Measurements from ENCODE around the gene KLHL29. TPM values are rescaled to one million over a fixed set of nuclear protein-coding genes. Genes with fewer than 3 reads are reported as not detected.
"Not testable (repeated sequence)": the region's sequence is repeated elsewhere in the genome, so short reads cannot be mapped to it uniquely, and the experiment has no call there.

The KLHL29 gene
- total and polyA plus RNA-seq, 10 of the 15 experiments (the other 5 are each of a cell fraction or from before 2014, with no cell fraction given): 1.4 to 19.5 (median 6.1) TPM

GRCh38 chr2:23391237-23391736, 6.3 kb downstream of the KLHL29 start:
- 76% methylated on average over 10 of the region's 10 CpGs for WGBS (ENCODE audit: insufficient coverage, insufficient replicate concordance, low lambda C conversion rate, missing lambda C conversion rate)
- H4K20me1 ChIP-seq (ENCODE audit: control insufficient read depth, insufficient read depth); H2AFZ ChIP-seq (ENCODE audit: control insufficient read depth, low read depth, low read length); H3K4me2 ChIP-seq (ENCODE audit: control insufficient read depth, insufficient read depth); FAIRE-seq; POLR2A ChIA-PET; intact Hi-C loops (cut with micrococcal nuclease; ENCODE audit: unreplicated experiment); H3K36me3 ChIP-seq (ENCODE audit: control insufficient read depth in 2 of 2, insufficient read depth in 2 of 2, low read length in 1 of 2); H3K9ac ChIP-seq (ENCODE audit: control insufficient read depth, insufficient read depth, low read length); H3K4me3 ChIP-seq; H3K9me3 ChIP-seq (replicated peaks; ENCODE audit: control insufficient read depth, insufficient read depth, low read length); ATAC-seq; BruUV-seq (replicated peaks); H3K27me3 ChIP-seq (replicated peaks in 1 of 2; ENCODE audit: control insufficient read depth in 2 of 2, insufficient read depth in 2 of 2, low read length in 1 of 2); DNase-seq (ENCODE audit: low read depth, low spot score); RAD21 ChIA-PET (ENCODE audit: unreplicated experiment); H3K27ac ChIP-seq (ENCODE audit: control insufficient read depth, insufficient read depth): not testable (repeated sequence)
- Histone ChIP-seq H3K79me2 (ENCODE audit: control insufficient read depth, insufficient read depth, low read length) (peaks cover 21% of the 10 kb centered on the region), H3K4me1 (ENCODE audit: control insufficient read depth, insufficient read depth, low read length) (peaks cover 12% of the 10 kb centered on the region; the same call in 1 of the 2 replicates)
- SMC1A ChIA-PET (ENCODE audit: uncharacterized antibody, unreplicated experiment): interaction anchor here (1.3 kb wide), 1 partner anchor 38 kb away, joined by 4 read pairs; no protein-coding TSS in a partner anchor
- CTCF ChIA-PET: interaction anchor here (1.1 kb wide), 1 partner anchor 69 kb away, joined by 3 read pairs; no protein-coding TSS in a partner anchor
- in situ Hi-C loops (cut with MboI): loop anchor here (25.0 kb wide), 1 partner anchor 971 kb away; the partner anchor contains the start of gene ITSN2

GRCh38 chr2:23393722-23394121, 8.7 kb downstream of the KLHL29 start:
- Histone ChIP-seq H2AFZ (ENCODE audit: control insufficient read depth, low read depth, low read length) (no peak overlapping the region), H3K9me3 (replicated peaks; ENCODE audit: control insufficient read depth, insufficient read depth, low read length) (no peaks in the 10 kb centered on the region), H3K9ac (ENCODE audit: control insufficient read depth, insufficient read depth, low read length) (no peak overlapping the region), H3K4me1 (ENCODE audit: control insufficient read depth, insufficient read depth, low read length) (peaks cover 16% of the 10 kb centered on the region; the same call in 1 of the 2 replicates), H3K27ac (ENCODE audit: control insufficient read depth, insufficient read depth) (no peak overlapping the region), H3K4me3 (no peak overlapping the region), H3K79me2 (ENCODE audit: control insufficient read depth, insufficient read depth, low read length) (peaks cover 10% of the 10 kb centered on the region), H3K36me3 (ENCODE audit: control insufficient read depth in 2 of 2, insufficient read depth in 2 of 2, low read length in 1 of 2) (no peaks in the 10 kb centered on the region), H3K27me3 (replicated peaks in 1 of 2; ENCODE audit: control insufficient read depth in 2 of 2, insufficient read depth in 2 of 2, low read length in 1 of 2) (no peaks in the 10 kb centered on the region), H3K4me2 (ENCODE audit: control insufficient read depth, insufficient read depth) (no peak overlapping the region), H4K20me1 (ENCODE audit: control insufficient read depth, insufficient read depth) (no peaks in the 10 kb centered on the region)
- ChIA-PET CTCF (no interaction called here), RAD21 (ENCODE audit: unreplicated experiment) (no interaction called here), POLR2A (interaction anchor here (0.7 kb wide), 1 partner anchor 475 kb away, joined by 3 read pairs; no protein-coding TSS in a partner anchor), SMC1A (ENCODE audit: uncharacterized antibody, unreplicated experiment) (interaction anchor here (1.0 to 1.8 kb wide), 2 partner anchors 55 to 60 kb away, joined by 3 read pairs; no protein-coding TSS in a partner anchor)
- DNase-seq (ENCODE audit: low read depth, low spot score): no peak
- no TSS peak for BruUV-seq (replicated peaks)
- intact Hi-C loops (cut with micrococcal nuclease; ENCODE audit: unreplicated experiment): no loop called here
- 54% methylated on average over 8 of the region's 8 CpGs for WGBS (ENCODE audit: insufficient coverage, insufficient replicate concordance, low lambda C conversion rate, missing lambda C conversion rate)
- no peak for FAIRE-seq
- in situ Hi-C loops (cut with MboI): loop anchor here (25.0 kb wide), 1 partner anchor 969 kb away; the partner anchor contains the start of gene ITSN2
- peak; percentile 20; the same call in 2 of the 3 replicates for ATAC-seq
- TF ChIP-seq SMC3 (IDR thresholded peaks at IDR 0.05; ENCODE audit: borderline replicate concordance, low read length): no peak
- no peak for TF ChIP-seq POLR2A (IDR thresholded peaks at IDR 0.05; ENCODE audit: low read depth, low read length)
- TF ChIP-seq NFIC (IDR thresholded peaks at IDR 0.05; ENCODE audit: low read depth, low read length): no peak
- TF ChIP-seq RELB (IDR thresholded peaks at IDR 0.05; ENCODE audit: low read depth): no peak
- no peak for TF ChIP-seq TAF1 (IDR thresholded peaks at IDR 0.05; ENCODE audit: borderline replicate concordance, low read depth, low read length)
- no peak for TF ChIP-seq CBFB (IDR thresholded peaks at IDR 0.05; ENCODE audit: low read depth)
- TF ChIP-seq ZSCAN29 (IDR thresholded peaks at IDR 0.05): no peak
- TF ChIP-seq BCL3 (IDR thresholded peaks at IDR 0.05; ENCODE audit: borderline replicate concordance, insufficient read depth, low read depth, low read length, poor library complexity, severe bottlenecking): no peak
- TF ChIP-seq CBX5 (IDR thresholded peaks at IDR 0.05; ENCODE audit: low read depth): no peak
- no peak for TF ChIP-seq CEBPZ (IDR thresholded peaks at IDR 0.05; ENCODE audit: low read depth, low read length)
